HepG2 (cell line): ENCODE data around the gene SMAD3. TPM values are rescaled to one million over a fixed set of nuclear protein-coding genes. Genes with fewer than 3 reads are reported as not detected.

Experiments
- CREM ChIP-seq, 2 experiments: sonication (generic) in 1 of 2; formaldehyde crosslinking in 1 of 2; IDR thresholded peaks; 2 replicates each; pipeline versions ENCODE4 v1.4.0 to v1.6.1; 2016 to 2020; ENCODE audit warnings: antibody characterized with exemption in 1 of 2, mild to moderate bottlenecking in 1 of 2, missing genetic modification reagents in 1 of 2
- DRAP1 ChIP-seq: IDR thresholded peaks from 2 replicates; pipeline ENCODE4 v1.6.1; 2016; ENCODE audit warnings: missing genetic modification reagents, missing compliant biosample characterization
- GATAD2A ChIP-seq: IDR thresholded peaks from 2 replicates; pipeline ENCODE4 v1.6.1; 2016
- HNF1A ChIP-seq, 2 experiments: sonication (generic) in 1 of 2; formaldehyde crosslinking in 1 of 2; IDR thresholded peaks; 2 replicates each; pipeline versions ENCODE4 v1.4.0 to v1.6.1; 2016 to 2020; ENCODE audit warnings: borderline replicate concordance in 1 of 2, low read depth in 1 of 2, mild to moderate bottlenecking in 1 of 2, missing genetic modification reagents in 1 of 2
- HNF4G ChIP-seq, 2 experiments: sonication (generic) in 1 of 2; formaldehyde crosslinking in 1 of 2; IDR thresholded peaks; 2 replicates each; pipeline versions ENCODE4 v1.4.0 to v1.6.1; 2011 to 2020; ENCODE audit warnings: borderline replicate concordance in 2 of 2, low read depth in 2 of 2, mild to moderate bottlenecking in 2 of 2, low read length in 1 of 2, missing genetic modification reagents in 1 of 2, moderate library complexity in 1 of 2
- PLRG1 ChIP-seq: fragments of 450-650 bp; conservative IDR thresholded peaks from 2 replicates; pipeline ENCODE4 v1.6.1; 2016
- SNAPC4 ChIP-seq: sonication (generic); formaldehyde crosslinking; IDR thresholded peaks from 2 replicates; pipeline ENCODE4 v1.4.0; 2020; ENCODE audit warnings: mild to moderate bottlenecking, missing genetic modification reagents
- TEAD3 ChIP-seq: optimal IDR thresholded peaks from 2 replicates; pipeline ENCODE3; 2016; ENCODE audit warnings: borderline replicate concordance
- TFAP4 ChIP-seq: sonication (generic); IDR thresholded peaks from 2 replicates; pipeline ENCODE4 v1.6.1; 2016; ENCODE audit warnings: low read depth, borderline replicate concordance
- TIGD3 ChIP-seq: sonication (generic); formaldehyde crosslinking; IDR thresholded peaks from 2 replicates; pipeline ENCODE4 v1.5.1; 2020; ENCODE audit warnings: mild to moderate bottlenecking, missing genetic modification reagents, borderline replicate concordance
- polyA plus RNA-seq, 8 experiments: library from polyadenylated mRNA; depleted of rRNA in 3 of 8; stranded (reverse) in 7 of 8; unstranded in 1 of 8; fragments of >200 nt; fragmentation: Illumina TruSeq in 4 of 8; extraction: Trizol in 4 of 8; gene quantifications; 2 replicates each; pipeline versions ENCODE4 v1.2.1 to v1.2.3, GENCODE V29; 2011 to 2016; ENCODE audit warnings: low read depth in 4 of 8, missing spikeins in 1 of 8, mixed read lengths in 1 of 8; ENCODE audit not compliant: insufficient read depth in 1 of 8
- total RNA-seq, 5 experiments: library from RNA; depleted of rRNA; stranded (reverse); fragments of >200 nt; fragmentation: Illumina TruSeq; extraction: Trizol; gene quantifications; 2 replicates each; pipeline ENCODE4 v1.2.3, GENCODE V29; 2016; ENCODE audit warnings: low read depth in 1 of 5

Gene SMAD3
- total and polyA plus RNA-seq, 2 of the 13 experiments (the other 11 are each of a cell fraction or from before 2014, with no cell fraction given) = 8.6 to 56.3 TPM

GRCh38 chr15:67098768-67099282, 33.4 kb downstream of the SMAD3 start (continued):
- TF ChIP-seq DRAP1 (CRISPR knock-in tag) (no peak), GATAD2A (CRISPR knock-in tag) (peak; percentile 72), TFAP4 (peak; percentile 40; the same call in 1 of the 2 replicates), PLRG1 (no peak), SNAPC4 (CRISPR knock-in tag) (no peak), HNF1A (IDR thresholded peaks at IDR 0.05; ENCODE audit: low read depth) (no peak), HNF1A (CRISPR knock-in tag; IDR thresholded peaks at IDR 0.05; ENCODE audit: borderline replicate concordance) (no peak), HNF4G (IDR thresholded peaks at IDR 0.05; ENCODE audit: borderline replicate concordance, low read depth, low read length) (peak; percentile 76; the same call in 1 of the 2 replicates), HNF4G (CRISPR knock-in tag; IDR thresholded peaks at IDR 0.05; ENCODE audit: borderline replicate concordance, low read depth) (peak; percentile 65; the same call in 1 of the 2 replicates), CREM (IDR thresholded peaks at IDR 0.05) (0 out of 2 replicates have a peak, but pooled peaks have one; percentile 41), CREM (CRISPR knock-in tag; IDR thresholded peaks at IDR 0.05) (no peak), TEAD3 (peak; percentile 85), TIGD3 (no peak)
